ENCODE measurements around the gene SUSD1.

The SUSD1 gene

DNA sequence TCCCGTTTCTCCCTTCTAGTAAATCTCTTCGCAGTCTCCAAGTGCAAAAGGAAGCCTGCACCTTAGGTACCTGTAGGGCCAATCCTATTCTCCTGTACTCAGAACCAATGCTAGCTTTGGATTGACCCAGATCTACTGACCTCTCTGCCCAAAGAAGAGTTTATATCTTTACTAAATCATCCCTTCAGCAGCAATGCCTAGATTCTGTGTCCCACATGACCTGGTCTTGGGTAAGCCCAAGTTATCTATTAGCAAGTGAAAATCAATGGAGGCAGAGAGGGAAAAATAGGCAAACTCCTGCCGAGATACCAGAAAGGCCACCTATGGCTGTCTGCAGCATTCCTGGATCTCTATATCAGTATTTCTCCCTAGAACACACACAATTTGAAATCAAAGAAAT, 60.0 kb downstream of the SUSD1 start:
- Histone ChIP-seq H3K4me2 (ENCODE audit: low read depth, low read length, poor library complexity, severe bottlenecking) (no peak overlapping the region), H3F3A (ENCODE audit: low read depth) (no peaks in the 10 kb centered on the region), H3K9ac (ENCODE audit: low read depth, low read length, poor library complexity, severe bottlenecking) (no peak overlapping the region), H4K20me1 (ENCODE audit: insufficient read depth, low read length, poor library complexity, severe bottlenecking) (no peaks in the 10 kb centered on the region), H3K4me3 (ENCODE audit: low read length, poor library complexity, severe bottlenecking) (no peak overlapping the region), H3K79me2 (ENCODE audit: insufficient read depth, low read length) (no peaks in the 10 kb centered on the region), H3K9me2 (replicated peaks; ENCODE audit: low read depth, low read length) (no peaks in the 10 kb centered on the region), H3K27me3 (ENCODE audit: insufficient read depth, low read length, poor library complexity, severe bottlenecking) (no peaks in the 10 kb centered on the region), H3K4me1 (ENCODE audit: insufficient read depth, low read length, poor library complexity, severe bottlenecking) (peaks cover 4% of the 10 kb centered on the region), H2AFZ (ENCODE audit: low read length) (no peak overlapping the region), H3K9me3 (ENCODE audit: insufficient read depth, low read depth, low read length) (no peaks in the 10 kb centered on the region), H3K36me3 (ENCODE audit: insufficient read depth, low read length) (peaks cover 14% of the 10 kb centered on the region; the same call in 1 of the 2 replicates)
- no peak for TF ChIP-seq CTCF (conservative IDR thresholded peaks at IDR 0.05; ENCODE audit: low read length)
- TF ChIP-seq EZH2phosphoT487 (IDR thresholded peaks at IDR 0.05; ENCODE audit: borderline replicate concordance) = no peak

DNA sequence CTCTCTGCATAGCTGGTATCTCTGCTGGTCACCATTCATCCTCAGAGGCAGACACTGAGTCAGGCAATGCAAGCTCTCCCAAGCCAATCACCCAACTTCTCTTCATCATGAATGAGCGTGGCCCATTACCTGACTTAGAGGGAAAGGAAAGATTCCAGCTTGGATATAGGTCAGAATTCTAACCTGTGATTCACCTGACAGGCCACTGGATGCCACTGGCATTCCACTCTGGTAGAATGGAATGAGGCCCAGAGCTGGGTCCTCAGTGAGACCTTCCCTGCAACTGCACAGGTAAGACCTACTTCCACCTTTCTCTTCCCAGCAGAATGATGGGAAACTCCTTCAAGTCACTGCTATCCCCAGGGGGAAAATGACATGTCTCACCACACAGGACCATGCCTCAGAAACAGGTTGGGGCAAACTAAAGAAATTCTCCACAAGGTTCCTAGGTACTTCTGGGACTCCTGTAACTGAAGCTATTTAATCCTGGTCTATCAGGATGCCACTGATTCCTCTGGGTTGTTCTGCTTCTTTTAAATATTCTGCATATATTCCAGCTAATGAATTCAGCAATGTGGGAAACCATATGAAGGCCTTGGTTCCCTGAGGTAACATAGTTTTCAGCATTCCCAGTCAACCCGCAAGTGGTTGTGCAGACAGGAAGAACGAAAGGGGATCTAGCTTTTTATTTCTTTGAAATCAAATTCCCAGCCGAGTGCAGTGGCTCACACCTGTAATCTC, 62.0 kb downstream of the SUSD1 start:
- no peak overlapping the region for H3K4me3 ChIP-seq (ENCODE audit: low read length, poor library complexity, severe bottlenecking)
- H3K4me1 ChIP-seq (ENCODE audit: insufficient read depth, low read length, poor library complexity, severe bottlenecking) = peaks cover 4% of the 10 kb centered on the region
- no peaks in the 10 kb centered on the region for H3K79me2 ChIP-seq (ENCODE audit: insufficient read depth, low read length)
- H3K36me3 ChIP-seq (ENCODE audit: insufficient read depth, low read length) = peaks cover 14% of the 10 kb centered on the region; the same call in 1 of the 2 replicates
- no peak overlapping the region for H2AFZ ChIP-seq (ENCODE audit: low read length)
- H3K4me2 ChIP-seq (ENCODE audit: low read depth, low read length, poor library complexity, severe bottlenecking) = no peak overlapping the region
- H3K27me3 ChIP-seq (ENCODE audit: insufficient read depth, low read length, poor library complexity, severe bottlenecking) = no peaks in the 10 kb centered on the region
- H4K20me1 ChIP-seq (ENCODE audit: insufficient read depth, low read length, poor library complexity, severe bottlenecking) = no peaks in the 10 kb centered on the region
- TF ChIP-seq EZH2phosphoT487 (IDR thresholded peaks at IDR 0.05; ENCODE audit: borderline replicate concordance) = no peak
- TF ChIP-seq CTCF (conservative IDR thresholded peaks at IDR 0.05; ENCODE audit: low read length) = peak; percentile 60
- no peaks in the 10 kb centered on the region for H3F3A ChIP-seq (ENCODE audit: low read depth)
- no peak overlapping the region for H3K9ac ChIP-seq (ENCODE audit: low read depth, low read length, poor library complexity, severe bottlenecking)
- no peaks in the 10 kb centered on the region for H3K9me3 ChIP-seq (ENCODE audit: insufficient read depth, low read depth, low read length)
- H3K9me2 ChIP-seq (replicated peaks; ENCODE audit: low read depth, low read length) = no peaks in the 10 kb centered on the region

DNA sequence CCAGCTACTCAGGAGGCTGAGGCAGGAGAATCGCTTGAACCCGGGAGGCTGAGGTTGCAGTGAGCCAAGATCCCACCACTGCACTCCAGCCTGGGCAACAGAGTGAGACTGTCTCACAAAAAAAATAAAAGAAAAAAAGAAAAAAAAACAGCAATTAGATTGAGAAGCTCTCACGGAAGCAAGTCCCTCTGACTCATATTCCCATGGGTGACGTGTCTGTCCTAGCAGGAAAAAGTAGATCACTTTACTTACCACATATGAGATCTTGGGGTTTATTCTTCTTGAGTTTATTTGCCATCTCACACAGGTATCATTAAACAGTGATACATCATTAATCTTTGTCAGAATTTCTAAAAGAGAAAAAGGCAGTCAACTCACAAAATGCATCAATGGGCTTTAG, 62.6 kb downstream of the SUSD1 start:
- Histone ChIP-seq H3K79me2 (ENCODE audit: insufficient read depth, low read length) (no peaks in the 10 kb centered on the region), H3K27me3 (ENCODE audit: insufficient read depth, low read length, poor library complexity, severe bottlenecking) (no peaks in the 10 kb centered on the region), H3K9me2 (replicated peaks; ENCODE audit: low read depth, low read length) (no peaks in the 10 kb centered on the region), H3K4me3 (ENCODE audit: low read length, poor library complexity, severe bottlenecking) (no peak overlapping the region), H3F3A (ENCODE audit: low read depth) (no peaks in the 10 kb centered on the region), H3K9me3 (ENCODE audit: insufficient read depth, low read depth, low read length) (no peaks in the 10 kb centered on the region), H4K20me1 (ENCODE audit: insufficient read depth, low read length, poor library complexity, severe bottlenecking) (no peaks in the 10 kb centered on the region), H3K4me2 (ENCODE audit: low read depth, low read length, poor library complexity, severe bottlenecking) (no peak overlapping the region), H2AFZ (ENCODE audit: low read length) (no peak overlapping the region), H3K9ac (ENCODE audit: low read depth, low read length, poor library complexity, severe bottlenecking) (no peak overlapping the region), H3K36me3 (ENCODE audit: insufficient read depth, low read length) (peaks cover 14% of the 10 kb centered on the region; the same call in 1 of the 2 replicates), H3K4me1 (ENCODE audit: insufficient read depth, low read length, poor library complexity, severe bottlenecking) (peaks cover 4% of the 10 kb centered on the region)
- TF ChIP-seq CTCF (conservative IDR thresholded peaks at IDR 0.05; ENCODE audit: low read length) = no peak
- no peak for TF ChIP-seq EZH2phosphoT487 (IDR thresholded peaks at IDR 0.05; ENCODE audit: borderline replicate concordance)

Measured in Loucy (cell line).